H9 (cell line): ENCODE results near the gene TNFSF8. TPM values are rescaled to one million over a fixed set of nuclear protein-coding genes. Genes with fewer than 3 reads are reported as not detected.

Experiments
- DNase-seq: peaks from one replicate; pipeline ENCODE4 v3.0.0-alpha.2; 2017
- H2AFZ ChIP-seq: one replicate; pipeline ENCODE4 v1.6.1; 2013; ENCODE audit warnings: mild to moderate bottlenecking, low read length, control low read depth, moderate library complexity
- H2AK5ac ChIP-seq: 2 replicates; pipeline ENCODE4 v1.6.1; 2013; ENCODE audit warnings: low read length, control low read depth, mixed read lengths; ENCODE audit not compliant: insufficient read length
- H2BK120ac ChIP-seq: one replicate; pipeline ENCODE4 v1.6.1; 2013; ENCODE audit warnings: low read depth, mild to moderate bottlenecking, low read length, control low read depth, inconsistent platforms; ENCODE audit not compliant: poor library complexity, severe bottlenecking
- H2BK12ac ChIP-seq: 2 replicates; pipeline ENCODE4 v1.6.1; 2013; ENCODE audit warnings: low read length, control low read depth, mixed read lengths, low read depth; ENCODE audit not compliant: insufficient read length
- H2BK15ac ChIP-seq: 2 replicates; pipeline ENCODE4 v1.6.1; 2013; ENCODE audit warnings: low read depth, low read length, control low read depth
- H2BK20ac ChIP-seq: one replicate; pipeline ENCODE4 v1.6.1; 2013; ENCODE audit warnings: low read depth, mild to moderate bottlenecking, low read length, control low read depth, inconsistent platforms; ENCODE audit not compliant: poor library complexity, severe bottlenecking
- H2BK5ac ChIP-seq: 2 replicates; pipeline ENCODE4 v1.6.1; 2013; ENCODE audit warnings: low read length, control low read depth, mixed read lengths; ENCODE audit not compliant: insufficient read length
- H3K14ac ChIP-seq: 2 replicates; pipeline ENCODE4 v1.6.1; 2013; ENCODE audit warnings: low read length, control low read depth; ENCODE audit not compliant: insufficient read depth
- H3K18ac ChIP-seq: 2 replicates; pipeline ENCODE4 v1.6.1; 2013; ENCODE audit warnings: low read depth, mild to moderate bottlenecking, mixed read lengths, low read length, control low read depth; ENCODE audit not compliant: insufficient read length
- H3K23ac ChIP-seq: 2 replicates; pipeline ENCODE4 v1.6.1; 2013; ENCODE audit warnings: low read length, control low read depth, mixed read lengths, low read depth; ENCODE audit not compliant: insufficient read length
- H3K23me2 ChIP-seq: 2 replicates; pipeline ENCODE4 v1.6.1; 2013; ENCODE audit warnings: low read depth, mild to moderate bottlenecking, mixed read lengths, low read length, control low read depth; ENCODE audit not compliant: insufficient read length, poor library complexity, severe bottlenecking
- H3K27ac ChIP-seq: 2 replicates; pipeline ENCODE4 v1.5.1; 2013; ENCODE audit warnings: low read length, control low read depth, mixed read lengths, low read depth; ENCODE audit not compliant: insufficient read length
- H3K27me3 ChIP-seq: 2 replicates; pipeline ENCODE4 v1.6.1; 2013; ENCODE audit warnings: low read length, control low read depth, inconsistent platforms; ENCODE audit not compliant: insufficient read depth
- H3K4ac ChIP-seq: 2 replicates; pipeline ENCODE4 v1.6.1; 2013; ENCODE audit warnings: low read depth, mild to moderate bottlenecking, control low read depth, inconsistent platforms, low read length, moderate library complexity
- H3K4me1 ChIP-seq: 2 replicates; pipeline ENCODE4 v1.6.1; 2013; ENCODE audit warnings: low read length, control low read depth, inconsistent platforms; ENCODE audit not compliant: insufficient read depth
- H3K4me2 ChIP-seq: 2 replicates; pipeline ENCODE4 v1.6.1; 2013; ENCODE audit warnings: low read length, control low read depth, mixed read lengths; ENCODE audit not compliant: insufficient read length, insufficient read depth
- H3K56ac ChIP-seq: 2 replicates; pipeline ENCODE4 v1.6.1; 2013; ENCODE audit warnings: low read depth, mild to moderate bottlenecking, mixed read lengths, low read length, control low read depth; ENCODE audit not compliant: insufficient read length
- H3K79me1 ChIP-seq: 2 replicates; pipeline ENCODE4 v1.6.1; 2013; ENCODE audit warnings: low read depth, mild to moderate bottlenecking, moderate library complexity, low read length, control low read depth, inconsistent platforms; ENCODE audit not compliant: insufficient read depth, poor library complexity, severe bottlenecking
- H3K79me2 ChIP-seq: 2 replicates; pipeline ENCODE4 v1.6.1; 2013; ENCODE audit warnings: low read length, control low read depth, inconsistent platforms; ENCODE audit not compliant: insufficient read depth
- H3K9ac ChIP-seq: 2 replicates; pipeline ENCODE4 v1.6.1; 2013; ENCODE audit warnings: low read length, control low read depth, mixed read lengths; ENCODE audit not compliant: insufficient read length; ENCODE audit errors: extremely low read depth
- H3K9me3 ChIP-seq: one replicate; pipeline ENCODE4 v1.6.1; 2013; ENCODE audit warnings: low read depth, low read length, inconsistent platforms; ENCODE audit not compliant: control insufficient read depth
- H3T11ph ChIP-seq: one replicate; pipeline ENCODE4 v1.6.1; 2013; ENCODE audit warnings: mild to moderate bottlenecking, low read length, control low read depth, inconsistent platforms
- H4K20me1 ChIP-seq: one replicate; pipeline ENCODE4 v1.6.1; 2013; ENCODE audit not compliant: control insufficient read depth, insufficient read length, insufficient read depth
- H4K5ac ChIP-seq: 2 replicates; pipeline ENCODE4 v1.6.1; 2013; ENCODE audit warnings: low read depth, mild to moderate bottlenecking, mixed read lengths, low read length, control low read depth; ENCODE audit not compliant: insufficient read length
- H4K8ac ChIP-seq: replicated peaks from 2 replicates; pipeline ENCODE4 v1.6.1; 2013; ENCODE audit warnings: low read length, control low read depth, mixed read lengths, low read depth; ENCODE audit not compliant: insufficient read length
- H4K91ac ChIP-seq: 2 replicates; pipeline ENCODE4 v1.6.1; 2013; ENCODE audit warnings: low read depth, mild to moderate bottlenecking, moderate library complexity, mixed read lengths, low read length, control low read depth; ENCODE audit not compliant: insufficient read length
- H3K27ac Mint-ChIP-seq, 3 experiments: 2 replicates in 2 of 3; 3 replicates in 1 of 3; pipeline ENCODE4 v1.8.0; 2020 to 2021; ENCODE audit warnings: mixed read lengths in 3 of 3, mild to moderate bottlenecking in 1 of 3, moderate library complexity in 1 of 3
- H3K27me3 Mint-ChIP-seq: 2 replicates; pipeline ENCODE4 v1.8.0; 2021; ENCODE audit warnings: low read depth, mild to moderate bottlenecking, moderate library complexity, mixed read lengths
- H3K36me3 Mint-ChIP-seq, 3 experiments: 2 replicates in 2 of 3; 3 replicates in 1 of 3; pipeline ENCODE4 v1.8.0; 2020 to 2021; ENCODE audit warnings: low read depth in 3 of 3, mixed read lengths in 3 of 3; ENCODE audit not compliant: insufficient read depth in 1 of 3
- H3K4me1 Mint-ChIP-seq, 2 experiments: 2 replicates each; pipeline ENCODE4 v1.8.0; 2020; ENCODE audit warnings: mixed read lengths in 2 of 2
- H3K4me3 Mint-ChIP-seq, 2 experiments: 2 replicates in 1 of 2; 3 replicates in 1 of 2; pipeline ENCODE4 v1.8.0; 2020 to 2021; ENCODE audit warnings: mild to moderate bottlenecking in 2 of 2, mixed read lengths in 2 of 2, moderate library complexity in 1 of 2
- H3K9me3 Mint-ChIP-seq, 2 experiments: 2 replicates in 1 of 2; 3 replicates in 1 of 2; pipeline ENCODE4 v1.8.0; 2020; ENCODE audit warnings: mild to moderate bottlenecking in 2 of 2, mixed read lengths in 2 of 2, moderate library complexity in 1 of 2
- WGBS: extraction: QIAGEN DNeasy Blood & Tissue Kit; methylation state at CpG from one replicate; pipeline ENCODE4 v1.1.7; 2013; ENCODE audit warnings: missing lambda C conversion rate, low lambda C conversion rate, mixed read lengths; ENCODE audit not compliant: insufficient read length; ENCODE audit errors: extremely low coverage; 5-methylcytosine and 5-hydroxymethylcytosine counted together
- total RNA-seq: library from RNA; stranded (reverse); gene quantifications from 2 replicates; pipeline ENCODE4 v1.2.1, GENCODE V29; 2021
- TF ChIP-seq, protein P1 (sequence below): fragments of 200-600 bp; sonication (generic); conservative IDR thresholded peaks from 3 replicates; pipeline ENCODE4 v1.8.0; 2021; ENCODE audit warnings: antibody characterized with exemption, mild to moderate bottlenecking

The TNFSF8 gene
- total RNA-seq, 1 experiment from 2014 or later: not detected

DNA sequence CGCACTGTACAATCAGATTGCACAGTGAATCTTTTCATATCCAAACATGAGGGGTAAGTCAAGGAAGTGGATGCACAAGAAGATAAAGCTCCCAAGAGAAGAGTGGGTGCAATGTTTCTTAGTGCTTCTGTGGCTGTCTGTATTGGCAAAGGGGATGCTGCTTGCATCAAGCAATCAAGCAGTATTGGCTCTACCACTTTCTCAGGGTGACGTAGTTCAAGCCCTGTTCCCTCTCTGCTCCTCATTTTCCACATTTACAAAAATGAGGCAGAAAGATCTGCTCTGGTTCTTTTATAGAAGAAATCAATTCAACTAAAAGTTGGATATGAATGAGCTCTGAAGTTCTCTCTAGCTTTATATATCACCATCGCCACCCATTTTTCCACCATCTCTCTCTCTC, 2.3 kb downstream of the TNFSF8 start:
- H2BK12ac ChIP-seq: no peak overlapping the region
- no peak overlapping the region for H3K56ac ChIP-seq
- no peak overlapping the region for H3K18ac ChIP-seq
- no peak overlapping the region for H2BK15ac ChIP-seq
- H3K79me2 ChIP-seq: no peaks in the 10 kb centered on the region
- H2BK120ac ChIP-seq: no peak overlapping the region
- Mint-ChIP-seq H3K27ac (no peak overlapping the region), H3K4me1 (peaks cover 24 to 42% of the 10 kb centered on the region in 2 experiments), H3K36me3 (no peaks in the 10 kb centered on the region), H3K4me3 (no peak overlapping the region), H3K9me3 (peaks cover 0 to 5% of the 10 kb centered on the region in 2 experiments; a peak in 1 of 5 replicates), H3K27me3 (peaks cover 96% of the 10 kb centered on the region)
- H4K5ac ChIP-seq: no peak overlapping the region
- H4K8ac ChIP-seq: no peak overlapping the region
- H3K23me2 ChIP-seq: no peaks in the 10 kb centered on the region
- H3K4me1 ChIP-seq: no peaks in the 10 kb centered on the region
- H3T11ph ChIP-seq: no peak overlapping the region
- H3K23ac ChIP-seq: no peak overlapping the region
- H3K27ac ChIP-seq: no peak overlapping the region
- no peak overlapping the region for H3K14ac ChIP-seq
- H3K79me1 ChIP-seq: no peaks in the 10 kb centered on the region
- H3K4ac ChIP-seq: no peak overlapping the region
- H2AFZ ChIP-seq: no peak overlapping the region
- H4K20me1 ChIP-seq: no peaks in the 10 kb centered on the region
- no peak overlapping the region for H4K91ac ChIP-seq
- DNase-seq: no peak
- no peak overlapping the region for H3K4me2 ChIP-seq
- TF ChIP-seq, protein P1, sequence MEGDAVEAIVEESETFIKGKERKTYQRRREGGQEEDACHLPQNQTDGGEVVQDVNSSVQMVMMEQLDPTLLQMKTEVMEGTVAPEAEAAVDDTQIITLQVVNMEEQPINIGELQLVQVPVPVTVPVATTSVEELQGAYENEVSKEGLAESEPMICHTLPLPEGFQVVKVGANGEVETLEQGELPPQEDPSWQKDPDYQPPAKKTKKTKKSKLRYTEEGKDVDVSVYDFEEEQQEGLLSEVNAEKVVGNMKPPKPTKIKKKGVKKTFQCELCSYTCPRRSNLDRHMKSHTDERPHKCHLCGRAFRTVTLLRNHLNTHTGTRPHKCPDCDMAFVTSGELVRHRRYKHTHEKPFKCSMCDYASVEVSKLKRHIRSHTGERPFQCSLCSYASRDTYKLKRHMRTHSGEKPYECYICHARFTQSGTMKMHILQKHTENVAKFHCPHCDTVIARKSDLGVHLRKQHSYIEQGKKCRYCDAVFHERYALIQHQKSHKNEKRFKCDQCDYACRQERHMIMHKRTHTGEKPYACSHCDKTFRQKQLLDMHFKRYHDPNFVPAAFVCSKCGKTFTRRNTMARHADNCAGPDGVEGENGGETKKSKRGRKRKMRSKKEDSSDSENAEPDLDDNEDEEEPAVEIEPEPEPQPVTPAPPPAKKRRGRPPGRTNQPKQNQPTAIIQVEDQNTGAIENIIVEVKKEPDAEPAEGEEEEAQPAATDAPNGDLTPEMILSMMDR: no peak
- no peak overlapping the region for H3K9ac ChIP-seq
- H2AK5ac ChIP-seq: no peak overlapping the region
- no CpG with 5 or more reads among the region's 3 CpGs for WGBS
- no peak overlapping the region for H2BK5ac ChIP-seq
- H3K9me3 ChIP-seq: no peaks in the 10 kb centered on the region
- H3K27me3 ChIP-seq: peaks cover 84% of the 10 kb centered on the region
- no peak overlapping the region for H2BK20ac ChIP-seq
